Myocyte (in vitro differentiated cells): ENCODE results near the gene DBH. TPM values are rescaled to one million over a fixed set of nuclear protein-coding genes. Genes with fewer than 3 reads are reported as not detected.
A peak's percentile ranks its signal among the peaks of the same experiment; 100 is the strongest.

Experiments used
- DNase-seq: peaks from one replicate; pipeline ENCODE4 v3.0.0-alpha.2; 2012; ENCODE audit warnings: low read depth
- total RNA-seq: library from RNA; depleted of rRNA; stranded (reverse); fragments of >200 nt; gene quantifications from 2 replicates; pipeline ENCODE4 v1.2.3, GENCODE V29; 2014

The DBH gene
- total RNA-seq, 1 donor from 2014 or later: 0.16 TPM

DNA sequence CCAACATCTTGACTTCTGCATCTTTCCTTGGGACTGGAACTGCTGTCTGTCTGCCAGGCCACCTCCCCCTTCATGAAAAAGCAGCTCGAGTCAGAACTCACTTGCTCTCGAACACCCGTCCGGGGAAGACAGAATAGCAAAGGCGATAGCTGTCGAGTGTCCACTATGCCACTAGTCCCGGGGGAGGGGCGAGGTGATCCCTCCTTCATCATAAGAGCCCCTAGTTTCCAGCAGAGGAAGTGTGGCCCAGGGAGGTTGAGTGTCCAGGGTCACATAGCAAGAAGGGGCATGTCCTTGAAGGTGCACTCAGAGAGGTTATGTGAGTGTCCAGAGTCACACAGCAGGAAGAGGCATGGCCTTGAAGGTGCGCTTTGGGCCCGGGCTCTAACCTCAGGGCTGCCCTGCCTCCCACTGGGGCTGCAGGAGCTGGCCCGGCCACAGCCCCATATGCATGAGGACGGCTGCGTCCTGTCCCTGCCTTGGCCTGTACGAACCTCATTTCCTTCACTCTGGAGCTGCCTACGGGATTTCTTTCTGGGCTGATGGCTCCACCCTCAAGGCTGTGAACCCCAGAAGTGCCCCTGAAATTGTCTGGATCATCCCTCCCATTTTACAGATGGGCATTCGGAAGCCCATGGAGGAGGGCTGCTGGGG lies 6.7 kb downstream of the DBH start:
- no peak for DNase-seq

DNA sequence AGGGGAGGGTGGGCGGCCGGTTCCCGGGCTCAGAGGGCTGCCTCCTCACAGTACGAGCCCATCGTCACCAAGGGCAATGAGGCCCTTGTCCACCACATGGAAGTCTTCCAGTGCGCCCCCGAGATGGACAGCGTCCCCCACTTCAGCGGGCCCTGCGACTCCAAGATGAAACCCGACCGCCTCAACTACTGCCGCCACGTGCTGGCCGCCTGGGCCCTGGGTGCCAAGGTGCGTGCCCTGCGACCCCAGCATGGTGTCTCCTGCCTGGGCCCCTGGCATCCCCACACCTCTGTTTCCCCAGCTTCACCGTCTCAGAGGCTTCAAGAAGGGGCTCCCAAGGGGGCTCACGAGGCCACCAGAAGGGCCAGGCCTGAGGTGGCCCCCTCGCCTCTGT lies 7.2 kb downstream of the DBH start:
- no peak for DNase-seq

DNA sequence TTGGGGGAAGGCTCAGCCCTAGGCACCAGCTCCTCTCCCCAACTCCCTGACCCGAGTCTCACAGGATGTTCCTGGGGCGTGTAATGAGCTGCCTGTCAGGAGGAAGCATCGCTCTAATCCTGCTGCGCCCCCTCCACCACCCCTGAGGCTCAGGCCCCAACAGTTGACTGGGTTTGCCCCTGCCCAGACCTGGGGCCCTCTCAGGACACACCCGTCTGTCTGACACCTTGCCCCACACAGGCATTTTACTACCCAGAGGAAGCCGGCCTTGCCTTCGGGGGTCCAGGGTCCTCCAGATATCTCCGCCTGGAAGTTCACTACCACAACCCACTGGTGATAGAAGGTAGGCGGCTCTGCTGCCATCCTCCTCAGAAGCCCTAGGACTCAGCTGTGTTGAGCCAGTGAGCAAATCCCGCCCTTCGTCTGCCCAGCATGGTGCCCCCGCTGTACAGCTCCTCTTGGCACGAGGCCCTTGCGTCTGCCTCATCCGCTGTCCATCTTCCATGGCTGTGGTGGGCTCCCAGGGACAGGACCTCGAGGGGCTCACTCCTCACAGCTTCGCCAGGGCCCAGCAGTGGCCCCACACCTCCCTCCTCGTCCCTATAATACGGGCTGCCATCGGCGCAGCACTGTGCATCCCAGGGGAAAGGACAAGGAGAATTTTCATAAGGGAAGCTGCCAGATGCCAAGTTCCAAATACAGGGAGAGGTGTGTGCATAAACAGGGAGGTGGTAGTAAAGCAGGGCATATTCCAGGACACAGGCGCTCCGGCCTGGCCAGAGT lies 8.0 kb downstream of the DBH start:
- DNase-seq: no peak

DNA sequence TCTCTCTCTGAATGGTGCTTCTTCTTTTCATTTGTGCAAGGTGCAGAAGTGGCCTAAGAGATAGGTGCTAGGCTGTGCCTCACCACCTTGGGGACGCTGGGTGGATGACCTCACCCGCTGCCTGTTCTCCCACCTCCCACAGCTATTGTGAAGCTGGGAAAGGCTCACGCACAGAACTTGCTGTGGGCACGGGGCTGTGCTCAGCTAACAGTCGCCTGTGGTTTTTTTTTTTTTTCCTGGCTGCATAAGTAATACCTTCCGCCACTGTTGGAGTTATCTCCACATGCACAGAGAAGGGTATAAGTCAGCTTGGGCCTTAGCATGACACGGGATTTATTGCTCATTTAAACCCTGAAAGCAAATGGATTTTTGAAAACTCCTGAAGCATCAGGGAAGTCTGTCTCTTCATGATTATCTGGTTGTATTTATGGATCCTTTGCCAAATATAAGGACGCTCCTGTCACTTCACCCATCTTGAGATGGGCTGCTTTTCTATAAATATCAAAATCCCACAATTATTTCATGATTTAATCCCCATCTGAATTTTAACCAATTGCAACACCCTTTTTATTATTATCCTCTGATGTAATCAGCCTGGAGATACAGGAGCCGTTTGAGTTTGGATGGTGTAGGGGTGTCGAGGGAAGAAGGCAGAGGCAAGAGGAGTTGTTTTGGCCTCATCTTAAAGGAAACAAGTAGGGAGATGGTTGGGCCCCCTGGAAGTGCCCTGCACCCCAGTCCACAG lies 9.0 kb downstream of the DBH start:
- DNase-seq: no peak

DNA sequence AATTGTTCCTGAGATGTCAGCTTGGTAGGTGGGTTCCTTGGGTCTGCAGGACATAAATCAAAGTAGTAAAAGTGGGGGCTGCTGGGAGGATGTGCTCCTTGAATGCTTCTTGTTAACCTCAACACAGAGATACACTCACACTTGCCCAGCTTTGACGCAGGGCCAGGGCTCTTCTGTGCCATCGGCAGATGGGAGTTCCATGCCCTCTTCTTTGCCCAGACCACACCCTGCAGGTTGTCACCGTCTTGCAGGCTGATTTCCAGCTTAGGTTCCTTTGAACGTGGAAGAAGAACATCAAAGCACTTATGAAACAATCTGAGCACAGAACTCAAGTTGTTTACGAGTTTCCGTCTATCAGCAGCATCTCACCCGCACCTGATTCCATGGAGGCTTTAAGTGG lies 11.0 kb downstream of the DBH start:
- no peak for DNase-seq

DNA sequence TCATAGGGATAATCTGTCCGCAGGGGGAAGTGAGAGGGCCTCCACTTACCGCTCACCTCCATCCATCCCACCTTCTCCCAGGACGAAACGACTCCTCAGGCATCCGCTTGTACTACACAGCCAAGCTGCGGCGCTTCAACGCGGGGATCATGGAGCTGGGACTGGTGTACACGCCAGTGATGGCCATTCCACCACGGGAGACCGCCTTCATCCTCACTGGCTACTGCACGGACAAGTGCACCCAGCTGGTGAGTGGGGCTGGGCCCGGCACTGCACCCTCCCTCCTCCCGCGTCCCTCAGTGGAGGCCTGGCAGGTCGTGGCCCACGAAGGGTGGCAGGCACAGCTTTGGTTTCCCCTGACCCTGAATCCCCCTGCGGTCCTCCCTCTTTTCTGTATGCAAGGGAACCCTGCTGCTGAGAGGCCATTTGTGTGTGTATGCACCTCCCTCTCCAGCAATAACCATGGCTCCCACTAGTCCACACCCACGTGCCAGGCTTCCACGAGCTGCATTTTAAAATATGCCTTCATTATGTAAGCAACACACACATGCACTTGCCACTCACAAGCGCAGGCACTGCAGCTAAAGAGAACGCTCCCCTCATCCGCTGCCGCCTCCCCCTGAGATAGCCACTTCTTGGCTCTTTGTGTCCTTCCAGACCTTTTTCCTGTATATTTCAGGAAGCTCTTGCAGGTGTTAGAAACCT lies 11.8 kb downstream of the DBH start:
- no peak for DNase-seq

DNA sequence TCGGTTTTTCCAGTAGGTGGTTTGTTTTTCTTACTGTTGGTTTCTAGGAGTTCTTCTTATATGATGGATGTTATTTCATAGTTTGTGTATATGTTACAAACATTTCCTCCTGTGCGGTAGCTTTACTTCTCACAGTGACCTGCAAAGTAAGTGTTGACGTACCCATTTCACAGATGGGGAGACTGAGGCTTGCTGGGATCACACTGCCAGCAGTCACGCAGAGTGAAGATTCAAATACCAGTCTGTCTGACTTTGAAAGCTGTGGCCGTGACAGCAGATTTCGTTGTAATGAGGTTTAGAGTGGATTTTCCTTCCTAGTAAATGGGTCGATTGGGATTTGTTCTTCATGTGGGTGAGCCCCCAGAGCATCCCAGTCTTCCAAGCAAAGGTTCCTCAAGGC lies 13.0 kb downstream of the DBH start:
- DNase-seq: no peak

DNA sequence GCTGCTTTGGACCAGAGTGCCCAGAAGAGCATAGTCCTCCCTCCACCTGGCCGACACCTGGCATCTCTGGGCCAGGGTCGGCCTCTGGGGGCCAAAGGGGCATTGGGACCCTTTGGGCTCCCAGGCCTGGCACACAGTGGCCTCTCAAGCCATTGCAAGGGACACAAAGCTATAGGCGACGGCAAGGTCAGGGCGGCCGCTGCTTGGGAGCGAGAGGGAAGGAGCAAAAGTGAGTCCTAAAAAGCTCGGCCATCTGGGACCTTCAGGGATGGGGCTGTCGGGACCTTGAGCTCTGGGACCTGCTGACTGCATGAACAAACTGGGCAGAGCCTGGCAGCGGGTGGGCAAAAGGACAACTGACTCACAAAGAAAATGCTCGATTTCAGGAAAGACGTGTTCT lies 13.9 kb downstream of the DBH start:
- DNase-seq: no peak

DNA sequence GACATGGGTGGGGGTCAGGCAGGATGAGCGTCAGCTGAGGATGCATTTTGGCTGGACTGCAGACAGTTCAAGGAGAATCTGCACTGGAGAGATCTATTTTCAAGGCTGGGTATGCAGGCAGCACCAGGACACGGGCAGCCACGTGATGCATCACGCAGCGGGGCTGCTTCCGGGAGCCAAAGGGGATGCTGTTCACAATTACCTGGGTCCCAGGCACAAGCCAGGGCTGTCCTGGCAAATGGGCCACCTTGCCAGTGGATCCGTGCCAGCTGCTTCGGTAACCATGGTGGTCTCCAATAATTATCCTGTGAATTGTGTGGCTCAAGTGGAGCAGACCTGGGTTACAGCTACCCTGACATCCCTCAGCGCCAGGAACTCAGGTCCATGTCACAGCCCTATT lies 17.5 kb downstream of the DBH start:
- DNase-seq: no peak

DNA sequence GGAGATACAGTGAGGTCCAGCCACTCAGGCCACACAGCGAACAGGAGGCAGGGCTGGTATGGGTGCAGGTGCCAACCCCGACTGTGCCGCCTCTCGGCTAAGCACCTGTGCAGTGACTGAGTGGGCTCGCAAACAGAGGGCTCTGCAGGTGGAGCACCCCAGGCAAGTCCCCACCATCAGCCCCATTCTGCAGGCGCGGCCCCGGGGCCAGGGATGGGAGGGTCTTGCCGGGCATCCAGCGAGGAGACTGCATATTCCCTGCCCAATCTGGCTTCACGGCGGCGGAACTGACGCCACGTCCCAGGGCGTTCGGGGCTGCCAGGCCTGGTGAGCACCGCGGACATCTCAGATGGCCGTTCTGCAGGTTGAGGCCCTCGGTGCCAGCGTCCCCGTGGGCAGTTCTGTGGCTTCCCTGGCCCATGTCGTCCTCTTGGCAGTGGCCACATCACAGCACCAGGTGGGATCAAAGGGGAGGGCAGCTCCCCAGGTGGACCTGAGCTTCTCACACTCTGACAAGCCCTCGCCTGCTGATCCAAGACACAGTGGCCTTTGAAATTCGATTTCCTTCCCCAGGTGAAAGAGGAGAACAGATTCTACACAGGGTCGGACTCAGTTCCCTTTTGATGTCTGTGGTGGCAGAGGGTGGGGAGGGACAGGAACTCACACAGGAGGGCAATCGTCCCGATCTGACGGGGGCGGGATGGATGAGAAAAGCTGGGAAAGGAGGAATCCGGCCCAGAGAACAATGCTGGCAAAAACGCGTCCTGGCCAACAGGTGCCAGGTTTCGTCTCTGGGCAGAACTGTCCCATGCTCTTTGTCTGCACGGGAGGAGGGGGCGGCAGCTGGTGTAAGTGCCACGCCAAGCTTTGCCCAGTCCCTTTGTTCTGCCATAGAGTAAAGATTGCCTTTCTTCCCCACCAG lies 18.8 kb downstream of the DBH start:
- DNase-seq: no peak

DNA sequence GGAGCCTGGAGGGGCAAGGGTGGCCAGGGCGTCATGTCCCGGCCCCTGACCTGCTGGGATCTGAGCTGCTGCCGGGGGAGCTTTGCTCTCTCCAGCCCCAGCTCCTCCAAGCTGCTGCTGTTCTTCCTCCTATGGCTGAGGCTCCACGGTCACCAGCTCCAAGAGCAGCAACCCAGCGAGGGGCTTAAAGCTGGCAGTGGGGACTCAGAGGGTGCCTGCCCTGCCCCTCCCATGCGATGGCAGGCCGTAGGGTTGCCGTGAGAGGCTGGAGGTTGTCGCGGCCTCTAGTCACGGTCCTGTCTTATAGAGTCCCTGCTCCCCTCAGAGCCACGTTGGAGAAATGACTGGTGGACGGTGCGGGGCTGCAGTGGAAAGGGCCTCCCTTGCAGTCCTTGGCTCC lies 19.5 kb downstream of the DBH start:
- no peak for DNase-seq

DNA sequence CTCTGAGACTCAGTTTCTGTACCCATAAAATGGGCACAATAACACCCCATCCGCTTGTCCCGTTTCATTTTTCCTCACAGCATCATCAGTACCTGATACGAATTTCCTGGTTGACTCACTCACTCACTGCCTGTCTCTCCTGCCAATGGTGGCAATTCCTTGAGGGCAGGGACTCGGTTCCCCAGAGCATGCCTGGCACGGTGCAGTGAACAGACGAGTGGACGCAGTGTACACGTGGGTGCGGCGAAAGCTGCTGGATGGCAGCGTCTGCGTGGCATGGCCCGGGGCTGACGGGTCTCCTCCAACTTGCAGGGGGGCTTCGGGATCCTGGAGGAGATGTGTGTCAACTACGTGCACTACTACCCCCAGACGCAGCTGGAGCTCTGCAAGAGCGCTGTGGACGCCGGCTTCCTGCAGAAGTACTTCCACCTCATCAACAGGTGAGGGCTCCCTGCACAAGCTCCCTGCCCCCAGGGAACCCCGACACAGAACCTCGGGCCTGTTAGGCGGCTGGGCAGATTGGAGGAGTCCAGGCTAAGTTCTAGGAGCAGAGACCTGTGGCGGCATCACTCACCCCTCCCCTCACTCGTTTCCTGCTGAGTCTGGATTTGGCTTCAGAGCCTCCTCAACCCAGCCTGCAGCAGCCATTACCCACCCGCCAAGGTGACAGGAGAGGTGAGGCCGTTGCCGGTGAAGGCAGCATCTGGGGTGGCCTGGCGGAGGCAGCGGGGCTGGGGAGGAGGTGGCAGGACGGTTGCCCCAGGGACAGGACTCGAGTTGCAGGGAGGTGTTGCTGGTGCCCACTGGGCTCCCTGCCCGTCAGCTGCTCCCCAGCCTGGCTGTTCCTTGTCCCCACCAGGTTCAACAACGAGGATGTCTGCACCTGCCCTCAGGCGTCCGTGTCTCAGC lies 20.3 kb downstream of the DBH start:
- no peak for DNase-seq

DNA sequence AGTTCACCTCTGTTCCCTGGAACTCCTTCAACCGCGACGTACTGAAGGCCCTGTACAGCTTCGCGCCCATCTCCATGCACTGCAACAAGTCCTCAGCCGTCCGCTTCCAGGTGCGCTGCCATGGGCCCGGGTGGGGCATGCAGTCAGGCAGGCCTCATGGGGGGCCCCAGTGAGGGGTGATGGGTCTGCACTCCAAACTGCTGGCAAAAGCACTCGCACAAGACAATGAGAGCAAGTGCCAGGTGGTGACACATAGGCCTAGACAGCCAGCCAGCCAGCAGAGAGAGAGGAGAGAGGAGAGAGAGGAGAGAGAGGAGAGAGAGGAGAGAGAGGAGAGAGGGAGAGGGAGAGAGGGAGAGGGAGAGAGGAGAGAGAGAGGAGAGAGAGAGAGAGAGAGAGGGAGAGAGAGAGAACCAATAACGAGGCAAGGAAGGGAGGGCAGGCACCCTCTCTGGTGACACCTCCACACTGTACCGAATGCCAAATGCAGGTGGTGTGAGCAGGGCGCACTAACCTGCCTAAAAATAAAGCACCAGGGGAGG lies 21.0 kb downstream of the DBH start:
- DNase-seq: peak; percentile 57

DNA sequence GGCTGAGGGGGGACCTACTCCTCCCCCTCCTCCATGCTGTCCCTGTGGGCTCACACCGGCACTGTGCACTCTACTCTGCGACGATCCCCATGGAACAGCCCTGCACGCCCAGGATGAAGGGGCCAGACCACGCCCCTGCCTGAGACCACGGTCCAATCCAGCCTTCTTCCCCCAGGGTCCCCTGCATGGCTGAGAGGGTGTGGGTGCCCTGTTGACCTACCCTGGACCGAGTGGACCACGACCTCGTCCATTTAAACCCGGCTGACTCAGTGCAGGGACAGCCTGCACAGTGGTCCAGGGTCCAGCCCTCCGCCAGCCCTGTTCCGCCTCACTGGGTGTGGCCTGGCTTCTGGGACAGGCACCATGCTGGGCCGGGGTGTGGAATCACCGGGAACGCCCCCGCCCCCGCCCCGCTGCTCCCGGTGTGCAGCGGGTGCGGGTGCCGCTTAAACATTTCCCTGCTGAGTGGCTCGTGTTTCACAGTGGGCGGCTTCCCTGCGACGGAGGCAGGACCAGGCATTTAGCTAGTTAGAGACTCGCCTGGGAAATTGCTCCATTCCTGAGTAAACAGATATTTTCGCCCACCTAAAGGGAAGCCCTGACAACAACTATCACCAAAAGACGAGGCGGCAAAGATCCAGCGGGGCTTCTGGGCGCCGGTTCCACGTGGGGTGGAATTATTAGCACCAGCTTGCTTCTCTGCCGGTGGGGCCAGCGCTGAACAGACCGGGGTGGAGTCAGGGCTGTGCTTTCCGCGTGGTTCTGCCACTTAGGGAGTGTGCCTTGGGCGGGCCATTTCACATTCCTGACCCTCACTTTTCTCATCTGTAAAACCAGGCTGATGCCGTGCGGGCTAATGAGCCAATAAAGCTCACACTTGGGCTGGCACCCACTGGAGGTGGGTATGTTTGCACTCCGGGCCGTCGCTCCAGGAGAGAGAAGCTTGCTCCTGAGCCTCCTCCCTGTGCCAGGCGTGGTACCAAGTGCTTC lies 22.6 kb downstream of the DBH start:
- peak; percentile 84 for DNase-seq

DNA sequence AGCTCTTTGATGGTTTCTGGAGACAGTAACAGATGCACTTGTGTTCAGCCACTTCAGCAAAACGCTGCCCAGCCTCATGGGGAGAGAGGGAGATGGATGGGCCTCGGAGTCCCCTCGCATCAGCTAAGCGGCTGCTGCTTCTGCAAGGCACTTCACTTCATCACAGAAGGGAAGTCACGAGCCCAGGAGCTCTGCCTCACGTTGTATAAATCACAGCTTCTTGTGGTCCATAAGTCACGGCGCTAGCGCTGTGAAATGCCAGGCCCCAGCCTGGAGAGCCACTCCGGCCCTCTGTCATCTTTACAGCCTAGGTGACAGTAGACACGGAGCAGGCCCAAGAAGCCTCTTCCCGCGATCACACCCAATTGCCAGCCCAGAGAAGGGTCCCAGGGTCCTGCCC lies 23.4 kb downstream of the DBH start:
- no peak for DNase-seq

DNA sequence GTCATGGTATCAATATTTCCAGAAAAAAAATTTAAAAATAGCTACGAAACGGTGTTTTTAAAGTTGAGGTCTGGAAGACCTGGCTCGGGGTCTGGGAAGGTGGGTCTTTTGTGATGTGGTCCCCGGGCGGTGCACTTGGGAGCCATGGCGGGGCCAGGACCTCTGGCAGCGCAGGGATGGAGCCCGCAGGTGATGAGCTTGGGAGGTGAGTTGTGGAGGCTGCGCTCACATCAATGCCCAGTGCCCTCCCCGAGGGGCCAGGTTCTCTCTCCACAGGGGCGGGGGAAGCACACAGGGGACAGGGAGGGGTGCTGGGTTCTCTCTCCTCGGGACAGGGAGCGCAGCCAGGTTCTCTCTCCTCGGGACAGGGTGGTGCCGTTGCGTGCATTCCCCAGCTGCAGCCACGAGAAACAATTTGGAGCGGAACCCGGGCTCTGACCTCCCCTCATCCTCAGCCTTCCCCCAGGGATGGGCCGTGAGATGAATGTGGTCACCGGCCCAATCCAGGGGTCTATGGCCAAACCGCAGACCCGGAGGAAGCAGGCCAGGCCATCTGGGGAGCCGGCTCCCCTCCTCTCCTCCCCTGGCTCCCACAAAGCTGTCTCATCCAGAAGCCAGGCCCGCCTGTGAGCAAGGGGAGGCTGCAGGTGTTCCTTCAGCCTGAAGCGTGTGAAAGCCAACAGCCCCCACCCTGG lies 25.8 kb downstream of the DBH start:
- no peak for DNase-seq
